Ovary (tissue), 3 donors: ENCODE data around the gene SMG1.

ENCODE experiments used
- CTCF ChIP-seq, 3 donors: fragments of 450-650 bp in 2 of 3; fragments of 200-600 bp in 1 of 3; IDR thresholded peaks; one replicate each; pipeline versions ENCODE4 v1.5.1 to v1.8.0; 2016 to 2022; ENCODE audit warnings: antibody characterized with exemption in 3 of 3, mild to moderate bottlenecking in 1 of 3
- EP300 ChIP-seq: sonication (generic); formaldehyde crosslinking; IDR thresholded peaks from one replicate; pipeline ENCODE4 v1.6.1; 2017; ENCODE audit warnings: antibody characterized with exemption
- donor health status: DM: no; HTN: no; CAD: no.

GRCh38 chr16:18933501-18933900 lies 7.3 kb upstream of the SMG1 start:
- TF ChIP-seq EP300: no peak
- no peak for TF ChIP-seq CTCF (IDR thresholded peaks at IDR 0.05)
